HepG2 (cell line): ENCODE data around the gene C2orf80. TPM values are rescaled to one million over a fixed set of nuclear protein-coding genes. Genes with fewer than 3 reads are reported as not detected.

Experiments used
- BHLHE40 ChIP-seq: IDR thresholded peaks from 2 replicates; pipeline ENCODE4 v1.6.1; 2011; ENCODE audit warnings: low read length, improper control_type of control experiment
- CBX1 ChIP-seq: IDR thresholded peaks from one replicate; pipeline ENCODE4 v1.6.1; 2016; ENCODE audit warnings: antibody characterized with exemption, low read depth
- HCFC1 ChIP-seq: fragments of 150-350 bp; IDR thresholded peaks from 2 replicates; pipeline ENCODE4 v1.6.1; 2014; ENCODE audit warnings: low read depth, low read length
- KLF15 ChIP-seq: sonication (generic); formaldehyde crosslinking; IDR thresholded peaks from 2 replicates; pipeline ENCODE4 v1.8.1; 2023; ENCODE audit warnings: borderline replicate concordance, mild to moderate bottlenecking, inconsistent platforms, missing genetic modification reagents, mixed read lengths
- MTA3 ChIP-seq: sonication (generic); formaldehyde crosslinking; IDR thresholded peaks from 2 replicates; pipeline ENCODE4 v1.4.0; 2020; ENCODE audit warnings: missing genetic modification reagents
- MXD4 ChIP-seq: IDR thresholded peaks from 2 replicates; pipeline ENCODE4 v1.6.1; 2016; ENCODE audit warnings: mild to moderate bottlenecking, missing biosample characterization, missing genetic modification reagents
- NFYC ChIP-seq: IDR thresholded peaks from 2 replicates; pipeline ENCODE4 v1.6.1; 2016; ENCODE audit warnings: missing genetic modification reagents, missing compliant biosample characterization
- POLR2G ChIP-seq: fragments of 200-400 bp; formaldehyde crosslinking; IDR thresholded peaks from 2 replicates; pipeline ENCODE4 v1.6.1; 2018; ENCODE audit warnings: mild to moderate bottlenecking, low read depth, low read length, moderate library complexity
- RBFOX2 ChIP-seq: fragments of 200-400 bp; formaldehyde crosslinking; IDR thresholded peaks from 2 replicates; pipeline ENCODE4 v1.6.1; 2017; ENCODE audit warnings: low read depth, mild to moderate bottlenecking, low read length
- SOX6 ChIP-seq, 2 experiments: fragments of 450-650 bp in 1 of 2; sonication (generic) in 1 of 2; formaldehyde crosslinking in 1 of 2; IDR thresholded peaks; 2 replicates each; pipeline versions ENCODE4 v1.4.0 to v1.6.1; 2017 to 2020; ENCODE audit warnings: antibody characterized with exemption in 1 of 2, mild to moderate bottlenecking in 1 of 2, missing genetic modification reagents in 1 of 2
- STAG1 ChIP-seq: sonication (generic); formaldehyde crosslinking; IDR thresholded peaks from 2 replicates; pipeline ENCODE4 v1.4.0; 2020; ENCODE audit warnings: missing genetic modification reagents
- WIZ ChIP-seq: sonication (generic); formaldehyde crosslinking; IDR thresholded peaks from 2 replicates; pipeline ENCODE4 v1.5.1; 2020; ENCODE audit warnings: mild to moderate bottlenecking, missing genetic modification reagents
- ZNF547 ChIP-seq: sonication (generic); formaldehyde crosslinking; IDR thresholded peaks from 2 replicates; pipeline ENCODE4 v1.5.1; 2020; ENCODE audit warnings: mild to moderate bottlenecking, missing genetic modification reagents
- ZNF646 ChIP-seq: sonication (generic); formaldehyde crosslinking; IDR thresholded peaks from 2 replicates; pipeline ENCODE4 v1.9.0; 2021; ENCODE audit warnings: mild to moderate bottlenecking, missing genetic modification reagents
- ZNF670 ChIP-seq: sonication (generic); formaldehyde crosslinking; IDR thresholded peaks from 2 replicates; pipeline ENCODE4 v1.8.0; 2022; ENCODE audit warnings: mild to moderate bottlenecking, missing genetic modification reagents, borderline replicate concordance
- ZNF772 ChIP-seq: sonication (generic); formaldehyde crosslinking; IDR thresholded peaks from 2 replicates; pipeline ENCODE4 v1.5.0; 2020; ENCODE audit warnings: mild to moderate bottlenecking, missing genetic modification reagents
- ZNF816 ChIP-seq: sonication (generic); formaldehyde crosslinking; IDR thresholded peaks from 2 replicates; pipeline ENCODE4 v1.8.0; 2022; ENCODE audit warnings: missing genetic modification reagents, mild to moderate bottlenecking, borderline replicate concordance
- polyA plus RNA-seq, 8 experiments: library from polyadenylated mRNA; depleted of rRNA in 3 of 8; stranded (reverse) in 7 of 8; unstranded in 1 of 8; fragments of >200 nt; fragmentation: Illumina TruSeq in 4 of 8; extraction: Trizol in 4 of 8; gene quantifications; 2 replicates each; pipeline versions ENCODE4 v1.2.1 to v1.2.3, GENCODE V29; 2011 to 2016; ENCODE audit warnings: low read depth in 4 of 8, missing spikeins in 1 of 8, mixed read lengths in 1 of 8; ENCODE audit not compliant: insufficient read depth in 1 of 8
- total RNA-seq, 5 experiments: library from RNA; depleted of rRNA; stranded (reverse); fragments of >200 nt; fragmentation: Illumina TruSeq; extraction: Trizol; gene quantifications; 2 replicates each; pipeline ENCODE4 v1.2.3, GENCODE V29; 2016; ENCODE audit warnings: low read depth in 1 of 5
- TF ChIP-seq, protein P1 (sequence below): IDR thresholded peaks from 2 replicates; pipeline ENCODE4 v1.6.1; 2018; ENCODE audit warnings: missing genetic modification reagents, mild to moderate bottlenecking, missing compliant biosample characterization
- TF ChIP-seq, protein P2 (sequence below): IDR thresholded peaks from 2 replicates; pipeline ENCODE4 v1.6.1; 2016

Gene C2orf80
- total and polyA plus RNA-seq, 2 of the 13 experiments (the other 11 are each of a cell fraction or from before 2014, with no cell fraction given), result not detected

GRCh38 chr2:208129744-208130711 is 59.8 kb downstream of the C2orf80 start, which contains the start of gene CRYGC (continued):
- TF ChIP-seq SOX6 (IDR thresholded peaks at IDR 0.05), result no peak
- peak; percentile 78 for TF ChIP-seq SOX6 (CRISPR knock-in tag; IDR thresholded peaks at IDR 0.05)
- peak; percentile 24; the same call in 1 of the 2 replicates for TF ChIP-seq ZNF772 (CRISPR knock-in tag)
- peak; percentile 75 for TF ChIP-seq WIZ (CRISPR knock-in tag)
- peak; percentile 64; the same call in 1 of the 2 replicates for TF ChIP-seq MXD4 (CRISPR knock-in tag)
- TF ChIP-seq, protein P1, sequence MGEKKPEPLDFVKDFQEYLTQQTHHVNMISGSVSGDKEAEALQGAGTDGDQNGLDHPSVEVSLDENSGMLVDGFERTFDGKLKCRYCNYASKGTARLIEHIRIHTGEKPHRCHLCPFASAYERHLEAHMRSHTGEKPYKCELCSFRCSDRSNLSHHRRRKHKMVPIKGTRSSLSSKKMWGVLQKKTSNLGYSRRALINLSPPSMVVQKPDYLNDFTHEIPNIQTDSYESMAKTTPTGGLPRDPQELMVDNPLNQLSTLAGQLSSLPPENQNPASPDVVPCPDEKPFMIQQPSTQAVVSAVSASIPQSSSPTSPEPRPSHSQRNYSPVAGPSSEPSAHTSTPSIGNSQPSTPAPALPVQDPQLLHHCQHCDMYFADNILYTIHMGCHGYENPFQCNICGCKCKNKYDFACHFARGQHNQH, result peak; percentile 70; the same call in 1 of the 2 replicates
- TF ChIP-seq MTA3 (CRISPR knock-in tag), result no peak
- 0 out of 2 replicates have a peak, but pooled peaks have one; percentile 33 for TF ChIP-seq ZNF670 (CRISPR knock-in tag)
- no peak for TF ChIP-seq NFYC (CRISPR knock-in tag)
- no peak for TF ChIP-seq KLF15 (CRISPR knock-in tag)
- TF ChIP-seq, protein P2, sequence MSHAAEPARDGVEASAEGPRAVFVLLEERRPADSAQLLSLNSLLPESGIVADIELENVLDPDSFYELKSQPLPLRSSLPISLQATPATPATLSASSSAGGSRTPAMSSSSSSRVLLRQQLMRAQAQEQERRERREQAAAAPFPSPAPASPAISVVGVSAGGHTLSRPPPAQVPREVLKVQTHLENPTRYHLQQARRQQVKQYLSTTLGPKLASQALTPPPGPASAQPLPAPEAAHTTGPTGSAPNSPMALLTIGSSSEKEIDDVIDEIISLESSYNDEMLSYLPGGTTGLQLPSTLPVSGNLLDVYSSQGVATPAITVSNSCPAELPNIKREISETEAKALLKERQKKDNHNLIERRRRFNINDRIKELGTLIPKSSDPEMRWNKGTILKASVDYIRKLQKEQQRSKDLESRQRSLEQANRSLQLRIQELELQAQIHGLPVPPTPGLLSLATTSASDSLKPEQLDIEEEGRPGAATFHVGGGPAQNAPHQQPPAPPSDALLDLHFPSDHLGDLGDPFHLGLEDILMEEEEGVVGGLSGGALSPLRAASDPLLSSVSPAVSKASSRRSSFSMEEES (CRISPR knock-in tag), result peak; percentile 35; the same call in 1 of the 2 replicates
- TF ChIP-seq BHLHE40, result 0 out of 2 replicates have a peak, but pooled peaks have one; percentile 4
- TF ChIP-seq ZNF547, result no peak
- TF ChIP-seq STAG1 (CRISPR knock-in tag), result no peak
- 0 out of 2 replicates have a peak, but pooled peaks have one; percentile 42 for TF ChIP-seq ZNF646 (CRISPR knock-in tag)
- peak; percentile 38; the same call in 1 of the 2 replicates for TF ChIP-seq ZNF816 (CRISPR knock-in tag)
- peak; percentile 45; the same call in 1 of the 2 replicates for TF ChIP-seq RBFOX2
- TF ChIP-seq CBX1, result no peak
- TF ChIP-seq HCFC1, result no peak
- TF ChIP-seq POLR2G, result peak; percentile 57
